GM18867 (cell line): ENCODE measurements around the gene CCDC141.
"Not testable (repeated sequence)": the region's sequence is repeated elsewhere in the genome, so short reads cannot be mapped to it uniquely, and the experiment has no call there.

Source experiments
- ATAC-seq: cut with Tn5 transposase; IDR thresholded peaks from one replicate; pipeline ENCODE4 v1.9.1; 2021; ENCODE audit warnings: mild to moderate bottlenecking, moderate library complexity; ENCODE audit not compliant: unreplicated experiment

The CCDC141 gene, protein sequence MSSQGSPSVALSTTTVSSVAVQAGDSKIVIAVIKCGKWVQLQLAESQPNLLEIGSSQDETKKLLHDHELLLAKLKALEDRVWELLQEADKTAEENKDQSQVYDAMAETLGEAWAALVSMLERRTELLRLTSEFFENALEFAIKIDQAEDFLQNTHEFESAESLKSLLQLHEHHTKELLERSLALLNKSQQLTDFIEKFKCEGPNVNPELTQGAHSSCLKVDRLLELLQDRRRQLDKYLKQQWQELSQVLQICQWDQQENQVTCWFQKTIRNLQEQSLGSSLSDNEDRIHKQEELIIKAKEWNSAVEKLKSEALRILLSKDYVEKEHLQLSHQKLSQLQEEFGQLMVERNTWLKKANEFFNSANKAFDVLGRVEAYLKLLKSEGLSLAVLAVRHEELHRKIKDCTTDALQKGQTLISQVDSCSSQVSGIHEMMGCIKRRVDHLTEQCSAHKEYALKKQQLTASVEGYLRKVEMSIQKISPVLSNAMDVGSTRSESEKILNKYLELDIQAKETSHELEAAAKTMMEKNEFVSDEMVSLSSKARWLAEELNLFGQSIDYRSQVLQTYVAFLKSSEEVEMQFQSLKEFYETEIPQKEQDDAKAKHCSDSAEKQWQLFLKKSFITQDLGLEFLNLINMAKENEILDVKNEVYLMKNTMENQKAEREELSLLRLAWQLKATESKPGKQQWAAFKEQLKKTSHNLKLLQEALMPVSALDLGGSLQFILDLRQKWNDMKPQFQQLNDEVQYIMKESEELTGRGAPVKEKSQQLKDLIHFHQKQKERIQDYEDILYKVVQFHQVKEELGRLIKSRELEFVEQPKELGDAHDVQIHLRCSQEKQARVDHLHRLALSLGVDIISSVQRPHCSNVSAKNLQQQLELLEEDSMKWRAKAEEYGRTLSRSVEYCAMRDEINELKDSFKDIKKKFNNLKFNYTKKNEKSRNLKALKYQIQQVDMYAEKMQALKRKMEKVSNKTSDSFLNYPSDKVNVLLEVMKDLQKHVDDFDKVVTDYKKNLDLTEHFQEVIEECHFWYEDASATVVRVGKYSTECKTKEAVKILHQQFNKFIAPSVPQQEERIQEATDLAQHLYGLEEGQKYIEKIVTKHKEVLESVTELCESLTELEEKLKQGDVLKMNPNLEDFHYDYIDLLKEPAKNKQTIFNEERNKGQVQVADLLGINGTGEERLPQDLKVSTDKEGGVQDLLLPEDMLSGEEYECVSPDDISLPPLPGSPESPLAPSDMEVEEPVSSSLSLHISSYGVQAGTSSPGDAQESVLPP (N-terminal part only)

DNA sequence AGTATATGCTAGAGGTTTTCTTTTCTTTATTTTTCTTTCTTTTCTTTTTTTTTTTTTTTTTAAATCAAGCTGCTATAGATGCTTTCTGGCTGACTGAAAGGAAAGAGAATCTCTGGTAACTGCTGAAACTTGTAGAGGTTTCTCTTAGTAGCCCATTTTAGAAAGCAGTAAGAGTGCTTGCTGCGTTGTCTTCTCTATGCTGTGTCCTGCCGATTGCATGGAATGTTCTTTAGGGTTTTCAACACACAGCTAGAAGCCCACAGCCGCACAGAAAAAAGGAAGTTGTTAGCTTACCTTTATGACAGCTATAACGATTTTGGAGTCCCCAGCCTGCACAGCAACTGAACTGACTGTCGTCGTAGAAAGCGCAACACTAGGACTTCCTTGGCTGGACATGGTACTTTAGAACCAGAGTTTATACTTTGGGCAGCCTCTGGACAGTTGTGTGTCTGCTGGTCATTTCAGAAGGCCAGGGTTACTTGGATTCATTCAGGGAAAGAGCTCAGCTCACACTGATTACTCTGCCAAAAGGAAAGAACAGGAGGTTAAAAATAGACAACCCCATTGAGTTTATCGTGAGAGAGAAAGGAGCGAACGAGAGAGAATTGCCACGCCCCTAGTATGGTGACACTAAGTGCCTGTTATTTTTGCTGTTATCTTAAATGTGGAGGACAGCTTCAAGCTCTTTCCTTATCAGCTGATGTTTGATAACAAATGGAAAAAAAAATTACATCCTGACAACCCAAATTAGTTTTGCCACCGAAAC lies at the start of gene CCDC141:
CCDC141 (minus strand) TSS at position 592 of the 766 bp plus-strand sequence; CDS start at position 396, 196 bp downstream.
- ATAC-seq: peak; percentile 73

DNA sequence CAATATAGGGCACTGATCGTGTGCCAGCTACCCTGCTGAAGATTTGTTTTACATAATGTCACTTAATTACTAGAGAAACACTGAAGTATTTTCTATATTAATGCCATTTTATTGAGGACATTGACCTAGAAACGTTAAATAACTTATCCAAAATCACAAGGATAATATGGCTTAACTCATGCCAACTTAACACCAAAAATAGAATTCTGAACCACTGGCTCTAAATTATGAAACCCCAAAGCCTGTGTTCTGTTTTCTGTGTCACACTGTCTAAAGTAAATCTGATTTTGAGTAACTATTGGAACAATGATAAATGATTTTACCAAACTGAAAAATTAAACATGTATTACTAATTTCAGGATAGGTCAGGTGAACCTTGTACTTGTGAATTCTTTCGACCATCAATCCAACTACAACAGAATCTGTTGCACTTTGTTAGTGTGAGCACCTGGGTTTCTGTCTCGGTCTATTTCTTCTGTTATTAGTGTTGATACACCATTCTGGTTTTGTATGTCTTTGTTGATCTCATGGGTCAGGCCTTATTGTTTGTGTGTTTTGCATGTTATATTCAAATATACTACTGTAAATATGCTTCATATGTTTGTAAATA lies 48.2 kb upstream of the CCDC141 start:
- peak; percentile 37 for ATAC-seq

DNA sequence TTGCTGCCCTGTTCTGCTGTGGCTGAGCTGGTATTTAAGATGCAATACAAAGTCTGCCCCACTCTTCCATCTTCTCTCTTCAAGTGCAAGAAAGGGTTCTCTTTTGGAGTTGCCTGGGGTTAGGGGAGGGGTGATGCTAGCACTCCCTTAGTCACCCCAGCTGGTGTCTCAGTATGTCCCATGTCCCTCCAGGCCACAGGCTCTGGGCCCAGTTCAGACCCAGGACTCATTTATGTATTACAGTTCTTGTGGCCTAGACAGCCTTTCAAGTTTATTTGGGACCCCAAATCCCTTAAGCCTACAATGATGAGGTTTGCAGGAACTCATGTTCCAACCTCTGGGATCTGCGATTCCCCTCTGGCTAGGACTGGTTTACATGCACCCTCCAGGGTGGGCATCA lies 47.2 kb upstream of the CCDC141 start:
- no peak for ATAC-seq

DNA sequence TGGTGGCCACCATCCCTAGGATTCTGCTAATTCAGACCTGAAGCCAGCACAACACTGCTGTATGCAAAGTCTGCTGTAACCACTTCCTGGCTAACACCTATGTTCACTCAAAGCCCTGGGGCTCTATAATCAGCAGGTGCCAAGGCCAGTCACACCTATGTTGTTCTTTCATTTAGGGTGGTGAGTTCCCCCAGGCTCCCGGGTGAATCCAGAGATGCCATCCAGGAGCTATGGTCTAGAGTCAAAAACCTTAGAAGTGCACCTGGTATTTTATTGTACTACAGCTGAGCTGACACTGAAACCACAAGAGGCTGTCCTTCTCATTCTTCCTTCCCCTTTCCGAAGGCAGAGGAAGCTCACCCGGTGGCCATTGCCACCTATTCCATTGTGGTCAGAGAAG lies 46.2 kb upstream of the CCDC141 start:
- ATAC-seq: peak; percentile 98

DNA sequence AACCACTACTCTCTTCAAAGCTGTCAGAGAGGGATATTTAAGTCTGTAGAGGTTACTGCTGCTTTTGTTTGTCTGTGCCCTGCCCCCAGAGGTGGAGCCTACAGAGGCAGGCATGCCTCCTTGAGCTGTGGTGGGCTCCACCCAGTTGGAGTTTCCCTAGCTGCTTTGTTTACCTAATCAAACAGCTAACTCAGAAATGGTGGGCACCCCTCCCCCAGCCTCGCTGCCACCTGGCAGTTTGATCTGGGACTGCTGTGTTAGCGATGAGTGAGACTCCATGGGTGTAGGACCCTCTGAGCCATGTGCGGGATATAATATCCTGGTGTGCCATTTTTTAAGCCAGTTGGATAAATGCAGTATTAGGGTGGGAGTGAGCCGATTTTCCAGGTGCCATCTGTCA lies 43.0 kb upstream of the CCDC141 start:
- ATAC-seq: not testable (repeated sequence)

DNA sequence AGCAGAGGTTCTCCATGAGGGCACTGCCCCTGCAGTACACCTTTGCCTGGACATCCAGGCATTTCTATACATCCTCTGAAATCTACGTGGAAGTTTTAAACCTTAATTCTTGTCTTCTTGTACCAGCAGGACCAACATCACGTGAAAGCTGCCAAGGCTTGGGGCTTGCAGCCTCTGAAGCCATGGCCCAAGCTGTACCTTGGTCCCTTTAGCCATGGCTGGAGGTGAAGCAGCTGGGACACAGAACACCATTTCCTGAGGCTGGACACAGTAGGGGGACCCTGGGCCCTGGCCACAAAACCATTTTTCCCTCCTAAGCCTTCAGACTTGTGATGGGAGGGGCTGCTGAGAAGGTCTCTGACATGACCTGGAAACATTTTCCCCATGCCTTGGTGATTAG lies 32.8 kb upstream of the CCDC141 start:
- ATAC-seq: no peak

- ATAC-seq: no peak
Observed at GRCh38 chr2:179081954-179082353, 32.0 kb upstream of the CCDC141 start.

DNA sequence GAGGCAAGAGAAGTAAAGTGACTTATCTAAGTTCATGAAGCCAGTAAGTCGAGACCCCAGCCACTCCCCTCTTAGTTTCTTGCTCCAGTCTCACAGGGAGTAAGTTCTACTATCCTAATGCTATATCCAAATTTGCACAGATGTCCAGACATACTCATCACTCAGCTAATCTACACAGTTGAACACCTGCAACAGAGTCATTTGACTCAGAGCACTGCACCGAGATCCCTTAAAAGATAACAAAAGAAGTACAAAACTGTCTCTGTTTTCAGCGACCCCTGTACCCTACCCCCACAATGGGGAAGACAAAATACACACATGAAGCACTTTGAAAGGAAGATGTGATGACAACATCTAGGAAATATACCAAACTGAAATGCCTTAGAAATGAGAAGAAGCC lies 22.6 kb upstream of the CCDC141 start:
- ATAC-seq: no peak

DNA sequence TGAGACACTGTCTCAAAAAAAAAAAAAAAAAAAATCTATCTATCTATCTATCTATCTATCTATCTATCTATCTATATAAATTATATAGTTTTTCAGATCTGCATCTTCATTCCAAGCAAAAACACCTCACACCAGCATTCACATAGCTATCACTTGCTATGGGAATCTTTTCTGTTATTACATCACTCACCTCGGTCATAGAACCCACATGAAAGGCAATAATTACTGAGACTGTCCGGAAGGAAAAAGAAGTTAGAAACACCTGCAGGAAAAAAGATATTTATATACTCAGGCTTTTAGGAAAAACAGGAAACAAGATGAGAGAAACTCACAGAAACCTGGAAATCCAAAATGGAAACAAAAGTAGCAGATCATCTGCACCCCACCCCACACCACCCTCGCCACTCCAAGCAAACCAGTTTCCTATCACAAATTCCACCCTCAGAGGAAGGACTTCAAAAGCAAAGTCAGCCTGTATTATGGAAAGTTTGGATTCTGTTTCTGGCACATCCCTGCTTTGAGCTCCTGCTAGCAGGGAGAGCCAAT lies 21.9 kb upstream of the CCDC141 start:
- ATAC-seq: no peak

GRCh38 chr2:179070895-179071294 lies 21.0 kb upstream of the CCDC141 start:
- ATAC-seq: no peak

- no peak for ATAC-seq
Observed at GRCh38 chr2:179069685-179070084, 19.7 kb upstream of the CCDC141 start.

DNA sequence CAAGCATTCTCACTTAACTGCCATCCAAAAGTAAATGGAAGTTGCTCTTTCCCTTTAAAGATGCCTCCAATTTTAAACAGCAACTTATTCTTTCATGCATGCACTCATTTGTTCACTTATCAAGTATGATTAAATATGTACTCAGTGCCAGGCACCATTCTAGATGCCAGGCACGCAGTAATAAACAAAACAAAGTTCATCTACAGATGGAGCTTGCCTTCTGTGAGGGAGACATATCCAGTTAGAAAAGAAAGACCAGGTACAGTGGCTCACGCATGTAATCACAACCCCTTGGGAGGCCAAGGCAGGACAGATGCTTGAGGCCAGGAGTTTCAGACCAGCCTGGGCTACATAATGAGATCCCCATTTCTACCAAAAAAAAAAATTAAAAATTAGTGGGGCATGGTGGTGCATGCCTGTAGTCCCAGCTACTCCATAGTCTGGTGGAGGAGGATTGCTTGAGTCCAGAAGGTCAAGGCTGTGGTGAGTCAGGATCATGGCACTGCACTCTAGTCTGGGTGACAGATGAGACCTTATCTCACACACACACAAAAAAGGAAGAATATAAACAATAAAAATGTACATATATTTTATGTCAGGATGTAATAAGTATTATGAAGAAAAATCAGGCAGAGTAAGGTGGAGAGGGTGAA lies 19.2 kb upstream of the CCDC141 start:
- no peak for ATAC-seq

- ATAC-seq: no peak
Observed at GRCh38 chr2:179059026-179059700, 9.2 kb upstream of the CCDC141 start.

GRCh38 chr2:179057737-179058136 lies 7.8 kb upstream of the CCDC141 start:
- ATAC-seq: no peak

- ATAC-seq: not testable (repeated sequence)
Observed at GRCh38 chr2:179053568-179053967, 3.6 kb upstream of the CCDC141 start.

GRCh38 chr2:179051250-179051649 lies 1.3 kb upstream of the CCDC141 start:
- no peak for ATAC-seq

- no peak for ATAC-seq
Observed at GRCh38 chr2:179050755-179051154, 818 bp upstream of the CCDC141 start.

GRCh38 chr2:179049203-179049545 lies 763 bp downstream of the CCDC141 start:
- ATAC-seq: peak; percentile 27

DNA sequence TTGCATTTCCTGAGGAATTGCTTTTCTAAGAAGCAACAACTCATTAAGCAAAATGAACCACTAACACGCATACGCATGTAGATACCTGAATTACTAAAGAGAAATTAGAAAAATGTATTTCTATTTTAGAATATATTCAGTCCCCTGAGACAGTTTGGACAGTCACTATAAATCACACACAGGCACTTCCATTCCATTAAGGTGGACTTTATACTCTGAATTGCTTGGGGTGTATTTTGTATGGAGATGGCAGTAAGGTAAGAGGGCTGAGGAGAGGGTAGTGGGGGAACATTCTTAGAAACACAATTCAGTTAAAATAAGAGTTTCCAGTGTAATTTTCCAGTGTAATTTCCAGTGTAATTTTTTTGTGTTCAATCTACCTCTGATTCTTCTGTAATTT lies 1.8 kb downstream of the CCDC141 start:
- no peak for ATAC-seq
